Activated gamma-delta T cell treated with anti-CD3 and anti-CD28 coated beads, Interleukin-2, amount 50 U/mL, for 16 hours (primary cell): ENCODE results near the gene C16orf78.

Source experiments
- DNase-seq: peaks from one replicate; pipeline ENCODE4 v3.0.0-alpha.2; 2020; ENCODE audit warnings: low read depth

Gene C16orf78

GRCh38 chr16:49395021-49395420, 21.4 kb downstream of the C16orf78 start:
- DNase-seq = no peak

- no peak for DNase-seq
These were observed 22.7 kb downstream of the C16orf78 start for GRCh38 chr16:49396206-49396720.

GRCh38 chr16:49398761-49399160, 25.2 kb downstream of the C16orf78 start:
- no peak for DNase-seq

GRCh38 chr16:49399594-49400364, 26.2 kb downstream of the C16orf78 start:
- no peak for DNase-seq

GRCh38 chr16:49400611-49401010, 27.0 kb downstream of the C16orf78 start:
- DNase-seq = no peak

- no peak for DNase-seq
These were observed 31.5 kb downstream of the C16orf78 start for GRCh38 chr16:49405123-49405522.

- DNase-seq = no peak
These were observed 31.9 kb downstream of the C16orf78 start for GRCh38 chr16:49405530-49405929.

GRCh38 chr16:49407873-49408550, 34.4 kb downstream of the C16orf78 start:
- DNase-seq = peak; percentile 18

- no peak for DNase-seq
These were observed 35.5 kb downstream of the C16orf78 start for GRCh38 chr16:49409121-49409520.

- DNase-seq = no peak
These were observed 36.6 kb downstream of the C16orf78 start for GRCh38 chr16:49410226-49410625.

- DNase-seq = no peak
These were observed 37.7 kb downstream of the C16orf78 start for GRCh38 chr16:49411121-49411970.

GRCh38 chr16:49414671-49415070, 41.1 kb downstream of the C16orf78 start:
- DNase-seq = no peak

- DNase-seq = no peak
These were observed 41.5 kb downstream of the C16orf78 start for GRCh38 chr16:49415083-49415482.

GRCh38 chr16:49416001-49416675, 42.5 kb downstream of the C16orf78 start:
- DNase-seq = no peak

GRCh38 chr16:49417354-49417753, 43.8 kb downstream of the C16orf78 start:
- DNase-seq = no peak

GRCh38 chr16:49419006-49419405, 45.4 kb downstream of the C16orf78 start:
- DNase-seq = no peak

- DNase-seq = no peak
These were observed 46.3 kb downstream of the C16orf78 start for GRCh38 chr16:49419862-49420261.

- no peak for DNase-seq
These were observed 49.3 kb downstream of the C16orf78 start for GRCh38 chr16:49422896-49423295.

GRCh38 chr16:49424961-49425360, 51.4 kb downstream of the C16orf78 start:
- DNase-seq = no peak

- DNase-seq = no peak
These were observed 54.2 kb downstream of the C16orf78 start for GRCh38 chr16:49427771-49428170.

GRCh38 chr16:49428808-49429207, 55.2 kb downstream of the C16orf78 start:
- DNase-seq = no peak

GRCh38 chr16:49431040-49431439, 57.4 kb downstream of the C16orf78 start:
- DNase-seq = no peak
